Renal cortex interstitium (tissue), 15 donors: ENCODE data around the gene NAP1L2. TPM values are rescaled to one million over a fixed set of nuclear protein-coding genes. Genes with fewer than 3 reads are reported as not detected.
A peak's percentile ranks its signal among the peaks of the same experiment; 100 is the strongest.
"Not testable (repeated sequence)": the region's sequence is repeated elsewhere in the genome, so short reads cannot be mapped to it uniquely, and the experiment has no call there.

ENCODE experiments used
- DNase-seq, 11 donors: peaks; one replicate each; pipeline ENCODE4 v3.0.0-alpha.2; 2013; ENCODE audit warnings: low read depth in 9 of 11, low spot score in 4 of 11; ENCODE audit errors: extremely low read depth in 1 of 11
- long read RNA-seq, 16 experiments: transcript quantifications; one replicate each; lab custom pipeline, GENCODE V29; 2026
- polyA plus RNA-seq, 3 donors: library from polyadenylated mRNA; unstranded; fragments of 120-200 nt; gene quantifications; one replicate each; pipeline ENCODE4 v1.2.1, GENCODE V29; 2013; ENCODE audit not compliant: insufficient read length in 3 of 3

The NAP1L2 gene
- polyA plus RNA-seq = 1 to 10 TPM; 2.8 to 4.7 (median 3.8) TPM
- long read RNA-seq, donor 1, partial matches to known transcripts = 0 of 2 reads
- long read RNA-seq, donor 1, other reads (novel, unspliced or antisense) = 0 of 2 reads
- long read RNA-seq, donor 2 = 0 reads
- long read RNA-seq, donor 3, transcript NAP1L2-201 (1 exons, 2,550 nt) = major isoform, 5 of 5 reads
- long read RNA-seq, donor 3, partial matches to known transcripts = 0 of 5 reads
- long read RNA-seq, donor 3, other reads (novel, unspliced or antisense) = 0 of 5 reads
- long read RNA-seq, donor 4, partial matches to known transcripts = 0 of 2 reads
- long read RNA-seq, donor 4, other reads (novel, unspliced or antisense) = 0 of 2 reads
- long read RNA-seq, donor 5, partial matches to known transcripts = 0 of 3 reads
- long read RNA-seq, donor 5, other reads (novel, unspliced or antisense) = 0 of 3 reads
- long read RNA-seq, donor 6, transcript NAP1L2-201 (1 exons, 2,550 nt) = major isoform, 5 of 5 reads
- long read RNA-seq, donor 6, partial matches to known transcripts = 0 of 5 reads
- long read RNA-seq, donor 6, other reads (novel, unspliced or antisense) = 0 of 5 reads
- long read RNA-seq, donor 7, transcript NAP1L2-201 (1 exons, 2,550 nt) = major isoform, 6 of 6 reads
- long read RNA-seq, donor 7, partial matches to known transcripts = 0 of 6 reads
- long read RNA-seq, donor 7, other reads (novel, unspliced or antisense) = 0 of 6 reads
- long read RNA-seq, donor 8, partial matches to known transcripts = 0 of 4 reads
- long read RNA-seq, donor 8, other reads (novel, unspliced or antisense) = 0 of 4 reads
- long read RNA-seq, donor 9, partial matches to known transcripts = 0 of 2 reads
- long read RNA-seq, donor 9, other reads (novel, unspliced or antisense) = 0 of 2 reads
- long read RNA-seq, donor 10, partial matches to known transcripts = 0 of 3 reads
- long read RNA-seq, donor 10, other reads (novel, unspliced or antisense) = 0 of 3 reads
- long read RNA-seq, donor 11, partial matches to known transcripts = 0 of 1 reads
- long read RNA-seq, donor 11, other reads (novel, unspliced or antisense) = 0 of 1 reads
- long read RNA-seq, donor 12, partial matches to known transcripts = 0 of 2 reads
- long read RNA-seq, donor 12, other reads (novel, unspliced or antisense) = 0 of 2 reads
- long read RNA-seq, donor 13, transcript NAP1L2-201 (1 exons, 2,550 nt) = major isoform, 9 of 9 reads
- long read RNA-seq, donor 13, partial matches to known transcripts = 0 of 9 reads
- long read RNA-seq, donor 13, other reads (novel, unspliced or antisense) = 0 of 9 reads
- long read RNA-seq, donor 14 = 0 reads
- long read RNA-seq, donor 15, partial matches to known transcripts = 0 of 4 reads
- long read RNA-seq, donor 15, other reads (novel, unspliced or antisense) = 0 of 4 reads
- long read RNA-seq, donor 16, partial matches to known transcripts = 0 of 2 reads
- long read RNA-seq, donor 16, other reads (novel, unspliced or antisense) = 0 of 2 reads

- peak in 5 of 11 donors; percentile 3 to 20 (median 11) for DNase-seq
These were observed at the start of gene NAP1L2 for GRCh38 chrX:73214426-73215094. NAP1L2 (minus strand) TSS chrX:73214851; CDS start chrX:73214492, 359 bp downstream.

GRCh38 chrX:73262991-73263390, 48.3 kb upstream of the NAP1L2 start:
- peak in 1 of 11 donors; percentile 3 for DNase-seq

GRCh38 chrX:73239242-73239641, 24.6 kb upstream of the NAP1L2 start:
- no peak for DNase-seq

- DNase-seq = no peak
These were observed 3.0 kb upstream of the NAP1L2 start for GRCh38 chrX:73217621-73218020.

- no peak for DNase-seq
These were observed 595 bp upstream of the NAP1L2 start for GRCh38 chrX:73215246-73215645.

- peak in 1 of 11 donors; percentile 0 for DNase-seq
These were observed 771 bp downstream of the NAP1L2 start for GRCh38 chrX:73213734-73214425.

GRCh38 chrX:73206366-73206765, 8.3 kb downstream of the NAP1L2 start:
- DNase-seq = no peak

GRCh38 chrX:73182502-73183114, 32.0 kb downstream of the NAP1L2 start:
- no peak for DNase-seq

GRCh38 chrX:73168945-73169344, 45.7 kb downstream of the NAP1L2 start:
- DNase-seq = not testable (repeated sequence)

Other genes with a start within 250 kb of the NAP1L2 start
- under 1 TPM in 1 of 3 donors, not detected in 2; 0.06 TPM for gene PABPC1L2B, start 211.9 kb downstream of the NAP1L2 start, polyA plus RNA-seq
- gene PABPC1L2A, start 135.3 kb downstream of the NAP1L2 start, polyA plus RNA-seq = not detected
- gene CDX4, start 232.2 kb upstream of the NAP1L2 start, polyA plus RNA-seq = not detected